Left renal cortex interstitium (tissue), 4 donors: ENCODE measurements around the gene CPLX1. TPM values are rescaled to one million over a fixed set of nuclear protein-coding genes. Genes with fewer than 3 reads are reported as not detected.
"Not testable (repeated sequence)": the region's sequence is repeated elsewhere in the genome, so short reads cannot be mapped to it uniquely, and the experiment has no call there.

Source experiments
- DNase-seq, 4 donors: peaks; one replicate each; pipeline ENCODE4 v3.0.0-alpha.2; 2013; ENCODE audit warnings: low read depth in 4 of 4, low spot score in 2 of 4, missing footprints in 1 of 4
- polyA plus RNA-seq, 4 donors: library from polyadenylated mRNA; unstranded; fragments of 120-200 nt; gene quantifications; one replicate each; pipeline ENCODE4 v1.2.1, GENCODE V29; 2013; ENCODE audit not compliant: insufficient read length in 4 of 4

Gene CPLX1
- polyA plus RNA-seq, 4 donors = 1.5 to 4.1 (median 3.0) TPM

DNA sequence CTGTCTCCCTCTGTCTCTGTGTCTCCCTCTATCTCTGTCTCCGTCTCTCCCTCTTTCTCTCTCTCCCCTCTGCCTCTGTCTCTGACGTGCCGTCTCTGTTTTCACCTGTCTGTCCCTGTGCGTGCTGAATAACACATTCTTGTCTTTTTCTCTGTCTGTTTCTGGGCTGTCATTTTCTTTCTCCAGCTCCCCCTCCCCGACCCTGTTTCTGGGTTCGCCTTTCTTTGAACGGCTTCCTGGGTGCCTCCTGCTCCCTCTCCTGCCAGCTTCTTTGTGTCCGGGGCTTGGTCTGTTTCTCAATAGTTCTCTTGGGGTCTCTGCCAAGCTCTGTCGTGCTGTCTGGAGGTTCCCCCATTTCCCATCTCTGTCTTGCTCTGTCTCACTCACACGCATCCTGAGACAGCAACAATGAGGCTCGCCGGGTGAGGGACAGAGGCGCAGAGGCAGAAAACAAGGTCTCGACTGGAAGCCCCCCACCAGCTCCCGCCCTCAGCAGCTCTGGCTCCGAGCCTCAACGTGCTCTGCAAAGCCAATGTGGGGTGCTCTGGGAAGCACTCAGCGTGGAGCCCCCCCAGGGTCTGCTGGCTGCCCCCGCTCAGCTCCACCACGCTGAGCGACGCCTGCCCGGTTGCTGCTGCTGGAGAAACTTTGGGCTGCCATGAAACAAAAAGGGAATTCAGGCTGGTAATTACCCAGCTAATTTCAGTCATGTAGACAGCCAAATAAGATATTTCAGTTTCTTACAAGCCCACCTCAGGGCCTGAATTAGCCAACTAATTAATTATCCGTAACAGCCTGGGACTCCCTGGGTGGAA lies 3.4 kb downstream of the CPLX1 start:
- no peak for DNase-seq

GRCh38 chr4:821631-822030 lies 4.3 kb downstream of the CPLX1 start:
- DNase-seq = no peak

GRCh38 chr4:821181-821591 lies 4.7 kb downstream of the CPLX1 start:
- no peak for DNase-seq

- DNase-seq = no peak
Observed at GRCh38 chr4:820230-821172, 5.4 kb downstream of the CPLX1 start.

- DNase-seq = no peak
Observed at GRCh38 chr4:819401-820229, 6.3 kb downstream of the CPLX1 start.

- DNase-seq = no peak
Observed at GRCh38 chr4:818106-818921, 7.6 kb downstream of the CPLX1 start.

GRCh38 chr4:815464-816146 lies 10.3 kb downstream of the CPLX1 start:
- DNase-seq = peak in 2 of 4 donors; percentile 63 to 64

DNA sequence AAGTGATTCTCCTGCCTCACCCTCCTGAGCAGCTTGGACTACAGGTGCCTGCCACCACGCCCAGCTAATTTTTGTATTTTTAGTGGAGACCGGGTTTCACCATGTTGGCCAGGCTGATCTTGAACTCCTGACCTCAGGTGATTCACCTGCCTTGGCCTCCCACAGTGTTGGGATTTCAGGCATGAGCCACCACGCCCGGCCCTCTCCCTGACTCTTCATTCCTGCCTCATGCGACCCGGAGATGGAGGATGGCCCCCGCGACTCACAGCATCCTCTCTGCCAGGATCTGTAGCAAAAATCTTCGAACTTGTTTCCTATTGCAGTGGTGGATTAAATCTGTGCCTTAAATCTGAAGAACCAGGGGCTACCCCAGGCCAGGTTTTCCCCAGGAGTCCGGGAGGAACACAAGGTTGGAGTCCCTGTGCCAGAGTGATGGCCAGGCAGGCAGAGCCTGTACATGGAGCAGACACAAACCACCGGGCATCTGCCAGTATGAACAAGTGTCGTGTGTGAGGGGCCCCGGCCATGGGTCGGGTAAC lies 11.5 kb downstream of the CPLX1 start:
- no peak for DNase-seq

DNA sequence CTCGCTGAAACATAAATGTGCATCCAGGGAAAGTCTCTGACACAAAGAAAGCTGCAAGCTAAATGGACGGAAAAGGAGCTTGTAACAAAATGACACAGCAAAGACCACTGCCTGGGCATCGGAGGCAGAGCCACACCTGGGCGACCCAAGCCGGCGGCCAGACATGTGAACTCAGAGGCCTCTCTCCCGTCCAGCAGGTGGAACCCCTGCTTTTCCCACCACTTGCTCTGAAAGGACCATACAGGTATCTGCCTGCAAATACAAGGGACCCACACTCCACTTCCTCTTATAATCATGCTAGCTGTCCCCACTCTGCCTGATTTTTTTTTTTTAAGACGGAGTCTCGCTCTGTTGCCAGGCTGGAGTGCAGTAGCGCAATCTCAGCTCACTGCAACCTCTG lies 12.0 kb downstream of the CPLX1 start:
- DNase-seq = no peak

DNA sequence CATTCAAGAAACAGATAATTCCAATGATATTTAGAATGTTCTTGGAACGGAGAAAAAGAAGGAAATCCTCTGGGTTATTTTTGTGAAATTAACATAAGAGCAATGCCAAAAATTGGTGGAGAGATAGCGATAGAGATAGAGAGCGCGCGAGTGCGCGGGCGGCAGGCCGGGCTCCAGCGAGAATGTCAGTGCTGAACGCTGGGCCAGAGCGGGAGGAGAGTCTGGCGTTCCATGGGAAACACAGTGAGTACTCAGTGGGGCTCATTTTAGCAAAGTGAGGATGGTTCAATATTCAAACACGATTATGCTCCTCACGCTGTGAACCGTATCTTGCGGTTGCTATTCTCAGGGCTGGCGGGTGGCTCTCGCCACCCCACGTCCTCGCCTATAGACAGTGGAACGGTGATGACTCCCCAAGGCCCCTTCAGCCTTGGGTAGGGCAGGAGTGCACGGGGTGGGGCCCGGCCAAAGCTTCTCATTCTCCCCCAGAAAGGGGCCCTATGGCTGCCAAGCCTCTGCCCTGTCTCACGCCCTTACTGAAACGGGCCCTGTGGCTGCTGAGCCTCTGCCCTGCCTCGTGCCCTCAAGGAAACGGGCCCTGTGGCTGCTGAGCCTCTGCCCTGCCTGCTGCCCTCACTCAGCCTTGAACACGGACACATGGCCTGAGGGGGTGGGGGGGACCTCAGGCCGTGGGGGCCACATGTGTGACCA lies 16.9 kb downstream of the CPLX1 start:
- DNase-seq = no peak

- no peak for DNase-seq
Observed at GRCh38 chr4:807792-808191, 18.1 kb downstream of the CPLX1 start.

DNA sequence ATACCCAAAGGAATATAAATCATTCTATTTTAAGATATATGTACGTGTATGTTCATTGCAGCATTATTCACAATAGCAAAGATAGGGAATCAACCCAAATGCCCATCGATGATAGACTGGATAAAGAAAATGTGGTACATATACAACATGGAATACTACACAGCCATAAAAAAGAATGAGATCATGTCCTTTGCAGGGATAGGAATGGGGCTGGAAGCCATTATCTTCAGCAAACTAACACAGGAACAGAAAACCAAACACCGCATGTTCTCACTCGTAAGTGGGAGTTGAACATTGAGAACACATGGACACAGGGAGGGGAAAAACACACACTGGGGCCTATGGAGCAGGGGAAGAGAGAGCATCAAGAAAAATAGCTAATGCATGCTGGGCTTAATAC lies 18.9 kb downstream of the CPLX1 start:
- not testable (repeated sequence) for DNase-seq

DNA sequence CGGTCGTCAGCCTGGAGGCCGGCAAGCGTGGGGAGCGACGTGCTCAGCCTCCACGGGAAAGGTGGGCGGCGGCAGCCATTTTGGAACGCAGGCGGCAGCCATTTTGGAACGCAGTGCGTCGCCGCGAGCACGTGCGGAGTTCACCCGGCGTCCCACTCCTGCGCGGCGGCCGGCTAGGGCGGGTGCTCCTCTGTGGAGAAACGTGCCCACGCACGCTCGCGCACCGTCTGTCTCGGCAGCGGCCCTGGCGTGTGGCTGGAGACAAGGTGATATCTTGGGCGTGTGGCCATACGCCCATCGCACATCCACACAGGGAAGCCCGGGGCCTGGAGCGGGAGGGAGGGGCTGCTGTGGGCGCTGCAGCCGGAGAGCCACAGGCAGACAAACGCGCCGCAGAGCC lies 21.1 kb downstream of the CPLX1 start:
- DNase-seq = no peak

DNA sequence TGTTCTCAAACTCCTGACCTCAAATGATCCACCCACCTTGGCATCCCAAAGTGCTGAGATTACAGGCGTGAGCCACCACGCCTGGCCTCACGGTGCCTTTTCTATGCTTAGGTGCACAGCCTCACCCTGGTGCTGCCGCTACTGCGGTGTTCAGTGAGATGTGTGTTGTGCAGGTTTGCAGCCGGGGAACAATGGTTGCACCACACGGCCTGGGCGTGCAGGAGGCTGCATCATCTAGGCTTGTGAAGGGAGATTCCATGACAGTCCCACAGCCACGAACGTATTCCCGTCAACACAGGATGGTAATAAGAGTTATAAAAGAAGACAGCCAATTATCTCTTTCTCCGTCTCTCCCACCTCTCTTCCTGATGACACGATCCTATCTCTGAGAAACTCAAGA lies 22.0 kb downstream of the CPLX1 start:
- DNase-seq = no peak

- no peak for DNase-seq
Observed at GRCh38 chr4:801436-802124, 24.3 kb downstream of the CPLX1 start.

DNA sequence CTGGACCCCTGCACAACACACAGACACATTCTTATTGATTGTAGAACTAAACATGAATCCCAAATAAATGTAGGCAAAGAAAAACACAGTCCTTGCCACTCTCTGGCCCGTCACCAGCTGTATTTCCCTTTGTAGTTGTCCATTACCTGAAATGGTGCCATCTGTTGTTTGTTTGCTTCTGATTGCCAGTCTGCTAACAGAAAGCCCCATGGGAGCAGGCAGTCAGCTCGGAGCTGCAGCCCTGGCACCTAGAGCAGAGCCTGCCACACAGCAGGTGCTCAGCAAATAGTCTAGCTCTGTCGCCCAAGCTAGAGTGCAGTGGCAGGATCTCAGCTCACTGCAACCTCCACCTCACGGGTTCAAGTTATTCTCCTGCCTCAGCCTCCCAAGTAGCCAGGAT lies 28.9 kb downstream of the CPLX1 start:
- no peak for DNase-seq

DNA sequence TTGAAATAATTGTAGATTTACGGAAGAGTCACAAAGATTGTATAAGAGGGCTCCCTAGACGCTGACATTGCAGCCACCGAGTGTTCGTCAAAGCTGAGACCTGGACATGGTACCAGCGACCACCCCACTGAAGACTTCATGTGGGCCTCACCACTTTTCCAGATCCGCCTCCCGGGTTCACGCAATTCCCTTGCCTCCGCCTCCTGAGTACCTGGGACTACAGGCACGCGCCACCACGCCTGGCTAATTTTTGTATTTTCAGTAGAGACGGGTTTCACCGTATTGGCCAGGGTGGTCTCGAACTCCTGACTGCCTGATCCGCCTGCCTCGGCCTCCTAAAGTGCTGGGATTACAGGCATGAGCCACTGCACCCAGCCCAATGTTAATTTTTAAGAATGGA lies 29.7 kb downstream of the CPLX1 start:
- no peak for DNase-seq

DNA sequence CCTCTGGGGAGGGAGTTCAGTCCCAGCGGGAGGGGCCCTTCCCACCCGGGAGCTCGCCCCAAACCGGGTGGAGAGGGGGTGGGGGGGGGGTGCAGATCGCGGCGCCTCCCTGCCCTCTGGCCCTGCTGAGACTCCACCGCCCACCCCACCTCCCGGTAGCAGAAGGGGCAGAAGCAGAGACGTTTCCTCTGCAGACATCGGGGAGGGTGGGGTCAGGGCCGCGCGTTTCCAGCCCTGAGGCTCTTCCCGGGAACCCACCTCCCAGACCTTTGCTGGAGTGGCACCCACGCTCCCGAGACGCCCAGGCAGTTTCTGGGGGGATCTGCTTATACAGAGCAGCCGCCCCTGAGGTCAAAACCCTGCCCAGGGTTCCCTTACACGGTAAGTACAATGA lies 30.2 kb downstream of the CPLX1 start:
- no peak for DNase-seq
